GM12892 (cell line): ENCODE data around the gene NR3C2.
A peak's percentile ranks its signal among the peaks of the same experiment; 100 is the strongest.

Experiments used
- DNase-seq: peaks from one replicate; pipeline ENCODE4 v3.0.0; 2011; ENCODE audit not compliant: insufficient read length
- FAIRE-seq: peaks from 2 replicates; lab custom pipeline; 2011; peaks lifted over from hg19 to GRCh38; lab: Jason Lieb, UNC
- POLR2A ChIP-seq: IDR thresholded peaks from 2 replicates; pipeline ENCODE4 v1.6.1; 2011; ENCODE audit warnings: low read depth, low read length, control low read depth
- POLR2AphosphoS5 ChIP-seq: IDR thresholded peaks from 2 replicates; pipeline ENCODE4 v1.6.1; 2011; ENCODE audit warnings: low read depth, low read length, control low read depth
- TAF1 ChIP-seq: IDR thresholded peaks from 2 replicates; pipeline ENCODE4 v1.6.1; 2011; ENCODE audit warnings: low read depth, mild to moderate bottlenecking, control low read depth, low read length, borderline replicate concordance

The NR3C2 gene

DNA sequence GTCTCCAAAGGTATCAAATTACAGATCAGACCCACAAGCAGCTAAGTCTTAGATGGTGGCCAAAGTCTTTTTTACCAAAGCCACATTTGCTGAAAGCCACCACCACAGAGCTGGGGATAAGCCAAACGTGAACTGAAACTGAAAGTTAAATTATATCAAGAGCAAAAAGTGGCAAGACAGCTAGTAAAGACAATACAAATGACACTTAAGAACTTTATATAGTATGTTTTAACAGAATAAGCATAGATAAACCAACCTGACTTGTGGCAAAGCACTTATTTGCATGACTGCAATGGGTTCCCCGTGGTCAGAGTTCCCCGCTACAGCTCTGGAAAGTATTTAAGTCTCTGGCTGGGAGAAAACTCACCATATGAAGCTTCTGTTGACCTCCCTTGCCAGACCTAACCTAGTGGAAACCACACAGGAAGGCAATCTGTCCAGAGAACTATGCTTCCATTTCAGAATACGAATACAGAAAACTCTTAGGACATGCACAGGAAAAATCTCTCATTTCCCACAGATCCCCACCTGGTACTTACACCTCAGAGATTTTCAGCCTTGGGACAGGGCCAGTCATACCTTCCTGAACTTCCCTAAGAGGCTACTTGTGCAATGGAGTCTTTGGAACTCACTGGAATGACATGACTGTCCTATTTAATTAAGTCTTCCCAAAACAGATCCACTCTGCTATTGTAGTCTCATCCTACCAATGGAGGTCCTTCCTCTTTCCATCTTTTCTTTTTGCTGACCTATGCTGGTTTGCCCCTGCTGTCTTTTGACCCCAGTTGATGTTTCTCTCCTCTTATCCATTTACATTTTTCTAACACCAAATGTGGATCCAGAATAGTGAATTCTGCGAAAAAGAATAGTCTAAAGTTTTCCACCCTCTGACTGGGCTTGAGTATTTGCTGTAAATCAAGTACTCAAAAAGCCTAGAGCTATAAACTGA lies 225.1 kb downstream of the NR3C2 start:
- DNase-seq (no peak), FAIRE-seq (peak; percentile 56)
- TF ChIP-seq POLR2AphosphoS5 (no peak), POLR2A (no peak), TAF1 (no peak)

DNA sequence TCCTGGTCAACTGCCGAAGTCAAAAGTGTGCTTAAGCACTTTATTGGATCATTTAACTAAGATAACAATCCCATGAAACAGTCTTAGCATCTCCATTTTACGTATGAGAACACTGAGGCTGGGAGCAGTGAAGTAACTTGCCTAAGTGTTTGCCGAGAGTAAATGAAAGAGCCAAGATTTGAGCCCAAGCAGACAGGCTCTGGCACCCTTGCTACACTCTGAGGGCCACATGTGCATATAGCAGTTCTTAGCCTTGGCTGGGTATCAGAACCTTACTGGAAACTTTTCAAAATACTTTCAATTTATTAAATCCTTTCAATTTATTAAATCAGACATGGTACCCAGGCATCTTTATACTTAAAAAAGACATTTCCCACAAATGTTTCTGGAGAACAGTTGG lies 225.9 kb downstream of the NR3C2 start:
- TF ChIP-seq TAF1 (no peak), POLR2A (no peak), POLR2AphosphoS5 (no peak)
- DNase-seq (no peak), FAIRE-seq (no peak)

DNA sequence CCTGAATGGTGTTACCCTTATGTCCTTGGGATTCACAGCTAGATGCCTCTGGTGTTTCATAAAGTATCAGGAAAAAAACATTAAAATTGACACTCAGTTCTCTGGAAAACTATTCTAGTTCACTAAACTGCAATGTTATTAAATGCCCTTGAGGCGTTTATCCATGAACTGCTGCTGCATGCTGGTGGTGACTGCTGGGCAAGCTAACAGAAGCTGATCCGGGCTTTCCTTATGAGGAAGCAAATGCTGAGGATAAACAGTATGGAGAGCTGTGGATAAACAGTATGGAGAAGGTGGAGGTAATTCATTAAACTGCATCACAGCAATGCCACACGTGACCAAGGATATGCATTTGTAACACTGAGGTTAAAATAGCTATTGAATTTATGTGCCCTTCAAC lies 227.0 kb downstream of the NR3C2 start:
- TF ChIP-seq POLR2AphosphoS5 (no peak), POLR2A (no peak), TAF1 (no peak)
- no peak for FAIRE-seq
- DNase-seq = no peak

DNA sequence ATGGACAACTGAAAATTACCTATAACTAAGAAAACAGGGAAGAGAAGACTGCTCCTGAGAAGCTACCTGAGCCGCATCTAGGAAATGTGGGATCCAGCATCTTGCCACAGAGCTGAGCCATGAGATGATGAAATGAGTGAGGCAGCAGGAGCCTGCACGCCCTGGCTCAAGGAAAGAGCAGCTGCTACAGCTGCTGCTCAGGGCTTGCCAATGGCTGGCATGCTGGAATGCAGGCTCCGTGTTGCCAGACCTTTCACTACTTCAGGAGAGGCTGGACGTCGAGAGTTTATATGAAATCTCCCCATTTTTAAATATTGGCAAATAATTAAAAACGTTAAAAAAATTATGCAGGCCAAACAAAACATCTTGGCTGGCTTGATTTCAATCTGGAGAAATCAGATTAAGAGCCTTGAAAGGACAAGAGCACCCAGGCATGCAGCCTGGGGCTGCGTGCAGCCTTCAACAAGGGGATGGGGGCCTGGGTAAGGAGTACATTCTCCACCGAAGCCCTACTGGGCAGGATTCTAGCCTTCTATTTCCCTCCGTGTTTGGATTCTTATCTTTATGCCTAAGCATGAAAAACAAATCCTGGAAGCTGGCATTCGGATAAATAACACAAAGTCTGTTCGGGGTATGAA lies 227.6 kb downstream of the NR3C2 start:
- no peak for TF ChIP-seq TAF1
- TF ChIP-seq POLR2A = no peak
- TF ChIP-seq POLR2AphosphoS5 = no peak
- DNase-seq = no peak
- no peak for FAIRE-seq

DNA sequence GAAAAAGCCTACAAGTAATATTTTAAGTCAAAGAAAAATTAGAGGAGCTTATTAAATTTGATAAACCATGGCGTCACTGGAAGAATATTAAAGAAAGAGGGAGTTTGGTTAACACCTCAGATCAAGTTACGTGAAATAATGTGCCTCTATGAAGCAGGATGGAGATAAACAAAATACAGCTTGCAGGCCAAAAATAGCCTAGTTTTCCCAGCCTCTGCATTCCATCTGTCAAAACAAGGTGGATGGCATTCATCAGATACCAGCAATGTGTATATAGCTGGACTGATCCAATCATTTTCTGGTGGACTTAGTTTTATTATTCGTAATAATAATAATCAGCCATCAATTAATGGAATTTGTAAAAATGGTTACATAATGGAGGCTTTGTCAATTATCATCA lies 230.7 kb downstream of the NR3C2 start:
- TF ChIP-seq POLR2AphosphoS5 = no peak
- no peak for TF ChIP-seq POLR2A
- no peak for TF ChIP-seq TAF1
- DNase-seq (no peak), FAIRE-seq (no peak)

DNA sequence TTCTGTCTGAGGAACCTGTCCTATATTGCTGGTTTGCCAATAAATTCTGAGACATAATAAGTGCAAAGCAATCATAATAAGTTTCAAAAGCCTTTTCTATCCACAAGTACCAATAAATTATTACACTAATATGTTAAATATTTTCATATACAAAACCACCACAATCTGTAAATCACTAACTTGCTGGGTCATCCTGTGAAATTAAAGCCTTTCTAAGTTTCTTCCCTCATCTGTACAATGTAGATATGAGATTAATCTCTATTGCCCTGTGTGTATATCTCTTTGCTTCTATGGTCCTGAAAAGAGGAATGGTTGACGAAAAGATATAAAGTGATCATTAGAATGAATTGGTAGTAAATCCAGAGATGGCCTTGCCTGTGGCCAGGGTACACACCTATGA lies 231.6 kb downstream of the NR3C2 start:
- TF ChIP-seq POLR2AphosphoS5 = no peak
- TF ChIP-seq POLR2A = no peak
- TF ChIP-seq TAF1 = no peak
- DNase-seq (no peak), FAIRE-seq (no peak)

DNA sequence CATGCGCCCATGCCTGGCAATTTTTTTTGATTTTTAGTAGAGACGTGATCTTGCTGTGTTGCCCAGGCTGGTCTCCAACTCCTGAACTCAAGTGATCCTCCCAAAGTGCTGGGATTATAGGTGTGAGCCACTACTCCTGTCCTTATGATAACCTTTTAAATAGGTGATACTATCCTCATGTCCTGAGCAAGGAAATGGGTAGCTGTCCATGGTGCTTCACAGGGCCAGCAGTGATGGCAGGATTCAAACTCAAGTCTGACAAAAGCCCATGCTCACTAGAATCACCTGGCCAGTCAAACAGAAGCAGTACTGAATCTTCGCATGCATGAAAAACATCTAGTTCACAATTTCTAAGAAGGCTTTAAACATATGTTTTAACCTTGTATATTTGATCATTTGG lies 235.1 kb downstream of the NR3C2 start:
- DNase-seq (no peak), FAIRE-seq (no peak)
- TF ChIP-seq POLR2A (no peak), TAF1 (no peak), POLR2AphosphoS5 (no peak)

DNA sequence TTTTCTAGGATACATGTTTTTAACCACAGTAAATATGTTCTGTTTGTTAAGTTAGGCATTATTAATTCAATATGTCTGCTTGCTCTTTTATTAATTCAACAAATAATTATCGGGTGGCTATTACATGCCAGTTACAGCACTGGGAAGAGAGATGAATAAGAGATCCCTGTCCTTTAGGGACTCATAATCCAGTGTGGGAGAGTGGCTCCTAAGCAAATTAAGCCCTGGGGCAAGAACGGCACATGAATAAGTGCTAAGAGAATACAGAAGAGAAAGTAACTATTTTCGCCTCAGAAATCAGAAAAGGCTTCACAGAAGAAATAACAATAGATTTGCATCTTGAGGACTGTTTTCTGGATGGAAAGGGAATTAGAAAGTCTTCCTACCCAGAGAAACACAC lies 236.7 kb downstream of the NR3C2 start:
- TF ChIP-seq POLR2A = no peak
- no peak for TF ChIP-seq TAF1
- TF ChIP-seq POLR2AphosphoS5 = no peak
- DNase-seq (no peak), FAIRE-seq (no peak)

DNA sequence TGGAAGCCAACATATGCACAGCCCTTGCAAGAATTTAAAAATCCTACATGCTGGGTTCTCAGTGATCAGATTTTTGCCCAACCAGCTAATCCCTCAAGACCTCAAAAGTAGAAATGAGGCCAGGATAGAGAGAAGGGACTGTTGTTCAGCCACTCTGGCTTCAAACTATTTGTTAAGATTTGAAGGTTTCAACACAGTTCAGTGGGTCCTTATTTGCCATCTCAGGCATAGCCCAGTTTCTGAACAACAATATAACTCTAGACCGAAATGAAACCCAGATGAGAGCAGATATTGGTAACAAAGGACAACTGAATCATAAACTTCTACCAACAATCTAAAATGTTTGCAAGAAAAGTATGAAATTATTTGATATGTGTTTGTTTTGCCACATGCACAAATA lies 237.3 kb downstream of the NR3C2 start:
- DNase-seq = no peak
- TF ChIP-seq POLR2A = no peak
- no peak for TF ChIP-seq TAF1
- no peak for TF ChIP-seq POLR2AphosphoS5
- FAIRE-seq = no peak

DNA sequence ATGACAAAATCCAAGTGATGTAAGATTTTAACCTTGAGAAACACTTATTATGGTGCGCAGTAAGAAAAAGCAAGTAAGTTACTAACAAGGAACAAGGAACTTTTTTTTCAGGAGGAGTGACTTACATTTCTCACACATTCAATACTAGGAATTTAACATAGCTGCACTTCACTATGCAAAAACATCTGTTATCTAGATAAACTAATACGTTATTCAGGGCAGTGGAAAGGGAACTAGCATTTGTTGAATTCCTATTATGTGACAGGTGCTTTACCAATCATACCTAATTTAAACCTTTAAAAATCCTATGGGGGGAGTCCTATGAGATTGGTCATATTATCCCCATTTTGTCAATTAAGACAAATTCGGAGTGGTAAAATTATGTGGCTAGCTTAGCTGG lies 238.0 kb downstream of the NR3C2 start:
- no peak for DNase-seq
- no peak for FAIRE-seq
- TF ChIP-seq POLR2A = no peak
- TF ChIP-seq TAF1 = no peak
- no peak for TF ChIP-seq POLR2AphosphoS5

DNA sequence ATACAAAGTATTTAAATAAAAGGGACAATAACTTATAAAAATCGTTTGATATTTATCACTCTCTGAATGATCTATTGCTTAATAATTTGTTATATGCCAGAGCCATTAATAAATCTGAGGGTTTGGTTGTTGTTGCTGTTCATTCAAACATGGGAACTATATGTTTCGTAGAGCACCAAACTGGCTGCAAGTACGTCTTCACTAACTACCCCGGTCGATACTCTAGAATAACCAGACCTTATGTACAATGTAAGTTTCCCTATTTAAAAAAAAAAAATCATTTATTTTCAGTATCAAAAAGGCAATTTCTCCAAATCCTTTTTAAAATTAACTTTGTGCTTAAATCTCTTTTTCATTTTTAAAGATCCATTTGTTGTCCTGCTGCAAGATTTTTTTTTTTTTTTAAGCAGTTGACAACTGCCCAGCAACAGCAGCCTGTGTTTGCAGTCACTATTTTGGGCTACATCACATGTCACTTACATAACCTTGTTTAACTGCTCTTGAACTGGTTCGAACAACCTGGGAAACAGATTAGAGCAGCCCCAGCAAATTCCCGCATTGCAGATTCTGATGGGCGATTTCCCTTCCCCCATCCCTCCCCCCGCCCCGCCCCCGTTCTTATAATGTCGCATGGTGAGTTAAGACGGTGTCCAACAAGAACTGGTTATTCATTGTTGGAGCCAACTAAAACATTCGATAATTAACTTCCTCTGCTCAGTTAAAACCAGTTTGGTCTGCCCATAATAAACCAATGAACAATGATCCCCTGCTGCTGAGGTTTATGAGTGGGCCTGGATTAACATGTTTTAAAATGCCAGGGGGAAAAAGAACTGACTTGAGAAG lies 238.9 kb downstream of the NR3C2 start:
- no peak for TF ChIP-seq TAF1
- no peak for TF ChIP-seq POLR2AphosphoS5
- no peak for TF ChIP-seq POLR2A
- DNase-seq (no peak), FAIRE-seq (no peak)

DNA sequence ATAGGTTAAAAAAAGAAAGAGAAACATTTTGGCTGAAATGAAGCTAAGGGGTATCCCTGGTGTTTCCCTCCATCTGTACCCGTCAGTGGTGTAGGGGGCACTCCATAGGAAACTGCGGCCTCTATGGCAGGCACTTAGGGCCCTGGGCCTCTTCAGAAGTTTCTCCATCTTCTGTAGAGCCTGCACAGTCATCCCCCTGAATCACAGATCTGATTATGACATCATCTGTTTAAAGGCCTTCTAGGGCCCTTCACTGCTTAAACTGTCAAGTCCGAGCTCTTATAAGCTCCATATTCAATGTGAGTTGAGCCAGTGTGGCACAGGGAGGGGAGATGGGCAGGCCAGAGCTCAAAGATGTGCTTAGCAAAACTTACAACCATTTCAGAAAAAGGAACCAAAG lies 241.3 kb downstream of the NR3C2 start:
- no peak for TF ChIP-seq TAF1
- no peak for TF ChIP-seq POLR2A
- no peak for TF ChIP-seq POLR2AphosphoS5
- FAIRE-seq (no peak), DNase-seq (no peak)

DNA sequence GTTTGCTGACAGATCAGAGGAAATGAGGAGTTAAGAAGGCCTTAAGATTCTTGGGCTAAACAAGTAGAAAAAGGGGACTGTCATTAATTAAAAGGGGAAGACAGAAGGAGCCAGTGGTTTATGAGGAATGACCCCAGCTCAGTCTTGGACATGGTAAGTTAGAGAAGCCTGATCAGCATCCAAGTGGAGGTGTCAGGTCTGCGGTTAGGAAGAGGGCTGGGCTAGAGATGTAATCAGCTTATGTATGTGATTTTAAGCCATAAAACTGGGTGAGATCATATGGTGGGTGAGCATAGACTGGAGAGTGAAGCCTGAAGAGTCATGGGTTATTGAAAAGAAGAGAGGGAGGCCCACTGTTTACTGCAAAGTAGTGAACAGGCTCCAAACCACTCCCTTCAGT lies 246.1 kb downstream of the NR3C2 start:
- DNase-seq (no peak), FAIRE-seq (no peak)
- TF ChIP-seq TAF1 (no peak), POLR2A (no peak), POLR2AphosphoS5 (no peak)
